ENCODE results near the gene CAB39L. TPM values are rescaled to one million over a fixed set of nuclear protein-coding genes. Genes with fewer than 3 reads are reported as not detected.

CAB39L gene
- total and polyA plus RNA-seq, 12 donors = 7.1 to 33.2 (median 16.9) TPM

GRCh38 chr13:49418206-49418605, 25.7 kb downstream of the CAB39L start:
- 91 to 96% methylated on average over 1 of the region's 1 CpG for WGBS, 2 donors
- Histone ChIP-seq H3K4me3 (no peak overlapping the region), H3K4me1 (peaks cover 0 to 14% (median 0%) of the 10 kb centered on the region in 9 donors), H3K36me3 (peaks cover 0 to 4% (median 0%) of the 10 kb centered on the region in 9 donors), H3K27ac (no peak overlapping the region), H3K27me3 (no peaks in the 10 kb centered on the region), H3K9me3 (no peaks in the 10 kb centered on the region)
- ATAC-seq = no peak
- no peak for DNase-seq
- no peak for TF ChIP-seq CTCF (IDR thresholded peaks at IDR 0.05)
- intact Hi-C loops (cut with DNase I) = no loop called here

- peaks cover 0 to 14% (median 0%) of the 10 kb centered on the region in 9 donors for H3K4me1 ChIP-seq
- intact Hi-C loops (cut with DNase I) = no loop called here
These were observed 26.7 kb downstream of the CAB39L start for GRCh38 chr13:49417161-49417560.

GRCh38 chr13:49412749-49413148, 31.1 kb downstream of the CAB39L start:
- H3K36me3 ChIP-seq = no peaks in the 10 kb centered on the region
- no peaks in the 10 kb centered on the region for H3K9me3 ChIP-seq
- intact Hi-C loops (cut with DNase I) = no loop called here
- DNase-seq (no peak), ATAC-seq (no peak)
- TF ChIP-seq CTCF (IDR thresholded peaks at IDR 0.05) = no peak
- no peak overlapping the region for H3K27ac ChIP-seq
- peaks cover 0 to 6% (median 0%) of the 10 kb centered on the region in 9 donors for H3K4me1 ChIP-seq
- no peaks in the 10 kb centered on the region for H3K27me3 ChIP-seq
- no peak overlapping the region for H3K4me3 ChIP-seq
- WGBS, 2 donors = 68 to 77% methylated on average over 2 of the region's 2 CpGs

More at GRCh38 chr13:49417161-49417560, 26.7 kb downstream of the CAB39L start:
- DNase-seq (no peak), ATAC-seq (no peak)
- WGBS, 2 donors = 93 to 94% methylated on average over 3 of the region's 3 CpGs
- Histone ChIP-seq H3K27ac (no peak overlapping the region), H3K4me3 (no peak overlapping the region), H3K27me3 (no peaks in the 10 kb centered on the region), H3K36me3 (no peaks in the 10 kb centered on the region), H3K9me3 (no peaks in the 10 kb centered on the region)
- TF ChIP-seq CTCF (IDR thresholded peaks at IDR 0.05) = no peak

- Histone ChIP-seq H3K4me1 (peaks cover 0 to 6% (median 0%) of the 10 kb centered on the region in 9 donors), H3K27ac (no peak overlapping the region), H3K4me3 (no peak overlapping the region), H3K36me3 (no peaks in the 10 kb centered on the region), H3K27me3 (no peaks in the 10 kb centered on the region), H3K9me3 (peaks cover 0 to under 1% (median 0%) of the 10 kb centered on the region in 11 donors)
- no peak for DNase-seq
- ATAC-seq = no peak
- no peak for TF ChIP-seq CTCF (IDR thresholded peaks at IDR 0.05)
- intact Hi-C loops (cut with DNase I) = no loop called here
- 95 to 97% methylated on average over 5 of the region's 5 CpGs for WGBS, 2 donors
These were observed 32.5 kb downstream of the CAB39L start for GRCh38 chr13:49411353-49411752.
